GM19438 (cell line): Measurements from ENCODE around the gene RFTN2.
A peak's percentile ranks its signal among the peaks of the same experiment; 100 is the strongest.
"Not testable (repeated sequence)": the region's sequence is repeated elsewhere in the genome, so short reads cannot be mapped to it uniquely, and the experiment has no call there.

ENCODE experiments used
- ATAC-seq: cut with Tn5 transposase; IDR thresholded peaks from one replicate; pipeline ENCODE4 v1.9.1; 2021; ENCODE audit warnings: low read depth; ENCODE audit not compliant: unreplicated experiment

Gene RFTN2

GRCh38 chr2:197606180-197606579 is 69.2 kb downstream of the RFTN2 start:
- peak; percentile 93 for ATAC-seq

GRCh38 chr2:197604117-197604860 is 71.1 kb downstream of the RFTN2 start:
- no peak for ATAC-seq

GRCh38 chr2:197601726-197602125 is 73.7 kb downstream of the RFTN2 start:
- ATAC-seq = no peak

- ATAC-seq = peak; percentile 47
Measured at GRCh38 chr2:197600306-197600705, 75.1 kb downstream of the RFTN2 start.

GRCh38 chr2:197599285-197599965 is 76.0 kb downstream of the RFTN2 start:
- peak; percentile 42 for ATAC-seq

- no peak for ATAC-seq
Measured at GRCh38 chr2:197598450-197598849, 76.9 kb downstream of the RFTN2 start.

- ATAC-seq = no peak
Measured at GRCh38 chr2:197597166-197597565, 78.2 kb downstream of the RFTN2 start.

GRCh38 chr2:197596766-197597165 is 78.6 kb downstream of the RFTN2 start:
- no peak for ATAC-seq

- no peak for ATAC-seq
Measured at GRCh38 chr2:197591339-197592072, 83.9 kb downstream of the RFTN2 start.

- ATAC-seq = not testable (repeated sequence)
Measured at GRCh38 chr2:197587255-197587654, 88.1 kb downstream of the RFTN2 start.

GRCh38 chr2:197580166-197580565 is 95.2 kb downstream of the RFTN2 start:
- ATAC-seq = not testable (repeated sequence)

- not testable (repeated sequence) for ATAC-seq
Measured at GRCh38 chr2:197578294-197578693, 97.1 kb downstream of the RFTN2 start.

- ATAC-seq = no peak
Measured at GRCh38 chr2:197577446-197577845, 97.9 kb downstream of the RFTN2 start.

- no peak for ATAC-seq
Measured at GRCh38 chr2:197576631-197577030, 98.8 kb downstream of the RFTN2 start.

GRCh38 chr2:197575987-197576386 is 99.4 kb downstream of the RFTN2 start:
- no peak for ATAC-seq

GRCh38 chr2:197573608-197574007 is 101.8 kb downstream of the RFTN2 start:
- no peak for ATAC-seq

GRCh38 chr2:197571627-197572271 is 103.6 kb downstream of the RFTN2 start:
- ATAC-seq = no peak

- no peak for ATAC-seq
Measured at GRCh38 chr2:197560146-197560665, 115.2 kb downstream of the RFTN2 start.

GRCh38 chr2:197559681-197560080 is 115.7 kb downstream of the RFTN2 start:
- no peak for ATAC-seq

- ATAC-seq = no peak
Measured at GRCh38 chr2:197558393-197558792, 117.0 kb downstream of the RFTN2 start.

- no peak for ATAC-seq
Measured at GRCh38 chr2:197556456-197556855, 118.9 kb downstream of the RFTN2 start.
